Cerebellar nuclear complex (tissue), 1 donor: ENCODE measurements around the gene ANO2.
"Not testable (repeated sequence)": the region's sequence is repeated elsewhere in the genome, so short reads cannot be mapped to it uniquely, and the experiment has no call there.

ENCODE experiments used
- DNase-seq, 2 experiments: peaks; one replicate each; lab custom pipeline; 2025; lab: John Stamatoyannopoulos, UW

The ANO2 gene

GRCh38 chr12:5887819-5888218 lies 57.2 kb downstream of the ANO2 start:
- not testable (repeated sequence) for DNase-seq

- DNase-seq, result no peak
These were observed 60.2 kb downstream of the ANO2 start for GRCh38 chr12:5884866-5885265.

- no peak for DNase-seq
These were observed 60.8 kb downstream of the ANO2 start for GRCh38 chr12:5884285-5884684.

GRCh38 chr12:5882511-5883190 lies 62.4 kb downstream of the ANO2 start:
- DNase-seq, result no peak

GRCh38 chr12:5881666-5882065 lies 63.4 kb downstream of the ANO2 start:
- no peak for DNase-seq

GRCh38 chr12:5881101-5881606 lies 63.9 kb downstream of the ANO2 start:
- no peak for DNase-seq

- no peak for DNase-seq
These were observed 69.2 kb downstream of the ANO2 start for GRCh38 chr12:5875851-5876250.

GRCh38 chr12:5874514-5874913 lies 70.5 kb downstream of the ANO2 start:
- DNase-seq, result no peak

- DNase-seq, result no peak
These were observed 71.7 kb downstream of the ANO2 start for GRCh38 chr12:5873281-5873919.

GRCh38 chr12:5872745-5873144 lies 72.3 kb downstream of the ANO2 start:
- no peak for DNase-seq

- DNase-seq, result no peak
These were observed 73.3 kb downstream of the ANO2 start for GRCh38 chr12:5871741-5872140.

- DNase-seq, result no peak
These were observed 74.9 kb downstream of the ANO2 start for GRCh38 chr12:5870183-5870582.

GRCh38 chr12:5868625-5869295 lies 76.3 kb downstream of the ANO2 start:
- no peak for DNase-seq

GRCh38 chr12:5865397-5865796 lies 79.7 kb downstream of the ANO2 start:
- no peak for DNase-seq

GRCh38 chr12:5864972-5865371 lies 80.1 kb downstream of the ANO2 start:
- DNase-seq, result no peak

GRCh38 chr12:5864301-5864700 lies 80.8 kb downstream of the ANO2 start:
- no peak for DNase-seq

- no peak for DNase-seq
These were observed 83.6 kb downstream of the ANO2 start for GRCh38 chr12:5861416-5861815.

- no peak for DNase-seq
These were observed 88.4 kb downstream of the ANO2 start for GRCh38 chr12:5856692-5857091.

- no peak for DNase-seq
These were observed 98.1 kb downstream of the ANO2 start for GRCh38 chr12:5846950-5847349.

GRCh38 chr12:5840944-5841343 lies 104.1 kb downstream of the ANO2 start:
- DNase-seq, result no peak

GRCh38 chr12:5830111-5830510 lies 114.9 kb downstream of the ANO2 start:
- DNase-seq, result no peak

GRCh38 chr12:5827591-5827990 lies 117.5 kb downstream of the ANO2 start:
- DNase-seq, result no peak

- DNase-seq, result not testable (repeated sequence)
These were observed 119.3 kb downstream of the ANO2 start for GRCh38 chr12:5825761-5826160.
